Cardiac fibroblast (primary cell): Measurements from ENCODE around the gene RTN4RL1.

ENCODE experiments used
- DNase-seq, 2 donors: peaks; one replicate each; pipeline versions ENCODE4 v3.0.0 to v3.0.0-alpha.2; 2010; ENCODE audit warnings: low read depth in 2 of 2
- H3K4me3 ChIP-seq, 2 donors: replicated peaks in 1 of 2; 1 replicate in 1 of 2; 2 replicates in 1 of 2; pipeline ENCODE4 v1.5.1; 2011; ENCODE audit warnings: low read depth in 2 of 2, low read length in 2 of 2, mild to moderate bottlenecking in 2 of 2, moderate library complexity in 1 of 2
- TF ChIP-seq, protein P1 (sequence below): IDR thresholded peaks from one replicate; pipeline ENCODE4 v1.5.1; 2011; ENCODE audit warnings: low read depth, mild to moderate bottlenecking, low read length, inconsistent platforms

RTN4RL1 gene

DNA sequence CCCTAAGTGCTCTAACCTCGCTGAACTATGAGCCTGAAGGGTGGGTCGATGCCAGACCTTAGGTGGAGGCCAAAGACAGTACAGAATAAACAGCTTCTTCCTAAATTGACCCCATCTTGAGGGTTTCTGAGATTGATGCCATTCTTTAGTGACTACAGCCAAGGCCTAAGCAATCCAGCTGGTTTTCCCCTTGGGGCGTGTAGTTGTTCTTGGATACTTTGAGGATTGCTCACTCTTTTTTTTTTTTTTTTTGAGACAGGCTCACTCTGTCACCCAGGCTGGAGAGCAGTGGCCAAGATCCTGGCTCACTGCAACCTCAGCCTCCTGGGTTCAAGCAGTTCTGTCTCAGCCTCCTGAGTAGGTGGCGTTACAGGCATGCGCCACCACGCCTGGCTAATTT, 18.7 kb upstream of the RTN4RL1 start:
- TF ChIP-seq, protein P1, sequence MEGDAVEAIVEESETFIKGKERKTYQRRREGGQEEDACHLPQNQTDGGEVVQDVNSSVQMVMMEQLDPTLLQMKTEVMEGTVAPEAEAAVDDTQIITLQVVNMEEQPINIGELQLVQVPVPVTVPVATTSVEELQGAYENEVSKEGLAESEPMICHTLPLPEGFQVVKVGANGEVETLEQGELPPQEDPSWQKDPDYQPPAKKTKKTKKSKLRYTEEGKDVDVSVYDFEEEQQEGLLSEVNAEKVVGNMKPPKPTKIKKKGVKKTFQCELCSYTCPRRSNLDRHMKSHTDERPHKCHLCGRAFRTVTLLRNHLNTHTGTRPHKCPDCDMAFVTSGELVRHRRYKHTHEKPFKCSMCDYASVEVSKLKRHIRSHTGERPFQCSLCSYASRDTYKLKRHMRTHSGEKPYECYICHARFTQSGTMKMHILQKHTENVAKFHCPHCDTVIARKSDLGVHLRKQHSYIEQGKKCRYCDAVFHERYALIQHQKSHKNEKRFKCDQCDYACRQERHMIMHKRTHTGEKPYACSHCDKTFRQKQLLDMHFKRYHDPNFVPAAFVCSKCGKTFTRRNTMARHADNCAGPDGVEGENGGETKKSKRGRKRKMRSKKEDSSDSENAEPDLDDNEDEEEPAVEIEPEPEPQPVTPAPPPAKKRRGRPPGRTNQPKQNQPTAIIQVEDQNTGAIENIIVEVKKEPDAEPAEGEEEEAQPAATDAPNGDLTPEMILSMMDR: no peak
- DNase-seq: peak in 1 of 2 donors; percentile 81
- no peak overlapping the region for H3K4me3 ChIP-seq

GRCh38 chr17:2042933-2043332, 17.8 kb upstream of the RTN4RL1 start:
- no peak for DNase-seq
- TF ChIP-seq, protein P1: no peak
- peak overlapping the region; percentile 78 to 82 for H3K4me3 ChIP-seq

- H3K4me3 ChIP-seq: peak overlapping the region; percentile 78 to 82
- TF ChIP-seq, protein P1: peak; percentile 40
- peak; percentile 44 to 64 for DNase-seq
Measured at GRCh38 chr17:2042390-2042847, 17.3 kb upstream of the RTN4RL1 start.

DNA sequence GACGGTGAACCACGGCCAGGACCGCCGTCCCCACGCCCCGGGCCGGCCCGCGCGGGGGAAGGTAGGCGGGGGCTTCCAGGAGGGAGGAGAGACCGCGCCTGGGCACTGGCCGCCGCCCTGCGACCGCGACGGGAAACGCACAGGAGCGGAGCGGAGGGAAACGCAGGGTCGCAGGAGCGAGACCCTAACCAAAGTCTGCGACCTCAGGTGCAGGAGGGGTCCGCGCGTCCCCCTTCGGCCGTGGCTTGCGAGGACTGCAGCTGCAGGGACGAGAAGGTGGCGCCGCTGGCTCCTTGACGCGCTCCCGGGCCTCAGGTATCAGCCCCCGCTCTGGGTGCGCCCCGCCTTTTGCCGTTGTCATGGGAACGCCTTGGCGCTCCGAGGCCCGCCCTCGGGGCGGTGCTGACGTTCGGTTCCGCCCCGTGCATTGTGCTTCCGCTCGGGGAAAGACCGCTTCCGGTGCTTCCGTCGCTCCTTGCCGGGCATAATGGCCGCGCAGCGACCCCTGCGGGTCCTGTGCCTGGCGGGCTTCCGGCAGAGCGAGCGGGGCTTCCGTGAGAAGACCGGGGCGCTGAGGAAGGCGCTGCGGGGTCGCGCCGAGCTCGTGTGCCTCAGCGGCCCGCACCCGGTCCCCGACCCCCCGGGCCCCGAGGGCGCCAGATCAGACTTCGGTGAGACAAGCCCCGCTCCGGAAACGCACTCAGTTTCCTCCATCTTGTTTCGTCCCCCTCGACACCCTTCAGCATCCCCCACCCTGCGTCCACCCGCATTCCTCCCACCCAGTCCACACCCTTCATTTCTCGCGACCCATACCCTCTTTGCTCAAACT, 16.6 kb upstream of the RTN4RL1 start, which contains the start of gene OVCA2:
Gene OVCA2, plus strand, starts transcription at position 462 of the 829 bp plus-strand sequence. Its CDS starts 26 bp downstream, at position 488.
- peak within 1 kb of the TSS; percentile 78 to 82 for H3K4me3 ChIP-seq
- TF ChIP-seq, protein P1: peak; percentile 39
- DNase-seq: peak; percentile 94 to 96

DNA sequence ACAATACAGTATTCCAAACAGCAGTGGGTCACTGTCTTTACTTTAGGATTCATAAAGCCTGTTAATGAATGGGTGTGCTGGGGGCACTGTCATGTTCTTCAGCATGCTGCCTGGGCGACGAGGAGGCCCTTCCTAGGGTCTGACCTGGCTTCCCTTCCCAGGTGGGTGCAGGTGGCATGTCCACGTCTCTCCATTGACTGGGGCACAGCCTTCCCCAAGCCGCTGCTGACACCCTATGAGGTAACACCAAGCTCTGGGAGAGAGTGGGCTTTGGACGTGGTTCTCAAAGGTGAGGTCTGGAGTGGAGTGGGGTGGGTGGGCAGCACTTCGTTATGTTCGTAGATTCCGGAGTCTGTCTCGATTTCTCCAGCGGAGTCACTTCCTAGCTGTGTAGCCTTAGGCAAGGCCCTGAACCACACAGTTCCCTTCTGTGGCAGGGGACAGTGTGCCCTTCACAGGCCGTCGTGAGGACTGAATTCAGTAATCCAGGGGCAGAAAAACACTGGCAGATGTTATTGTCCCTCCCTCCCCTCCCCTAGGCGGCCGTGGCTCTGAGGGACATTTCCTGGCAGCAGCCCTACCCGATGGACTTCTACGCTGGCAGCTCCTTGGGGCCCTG, 15.9 kb upstream of the RTN4RL1 start:
- no peak for DNase-seq
- TF ChIP-seq, protein P1: no peak
- H3K4me3 ChIP-seq: peak overlapping the region; percentile 78 to 82

DNA sequence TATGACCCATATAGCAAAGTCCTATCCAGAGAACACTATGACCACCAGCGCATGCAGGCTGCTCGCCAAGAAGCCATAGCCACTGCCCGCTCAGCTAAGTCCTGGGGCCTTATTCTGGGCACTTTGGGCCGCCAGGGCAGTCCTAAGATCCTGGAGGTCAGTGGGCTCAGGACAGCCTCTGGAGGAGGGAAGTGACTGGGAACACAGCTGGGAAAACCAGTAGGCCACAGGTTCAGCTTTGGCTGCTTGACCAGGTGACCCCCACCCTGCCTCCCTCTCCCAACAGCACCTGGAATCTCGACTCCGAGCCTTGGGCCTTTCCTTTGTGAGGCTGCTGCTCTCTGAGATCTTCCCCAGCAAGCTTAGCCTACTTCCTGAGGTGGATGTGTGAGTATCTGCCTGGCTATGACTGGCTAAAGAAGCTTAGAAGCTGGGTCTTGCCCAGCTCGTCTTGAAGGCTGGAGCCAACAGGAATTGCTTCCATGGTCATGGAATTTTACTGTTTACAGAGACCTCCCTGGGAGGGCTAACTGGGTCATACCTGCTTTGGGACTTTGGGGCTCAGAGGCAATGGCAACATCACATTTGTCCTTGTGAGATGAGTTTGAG, 15.2 kb upstream of the RTN4RL1 start:
- H3K4me3 ChIP-seq: no peak overlapping the region
- TF ChIP-seq, protein P1: no peak
- DNase-seq: no peak
